Muscle layer of colon (tissue), 2 donors: Measurements from ENCODE around the gene SLC22A15.

ENCODE experiments used
- H3K27ac ChIP-seq: one replicate; pipeline ENCODE4 v1.7.0; 2013; ENCODE audit warnings: low read depth, mild to moderate bottlenecking, low read length, moderate library complexity
- H3K27me3 ChIP-seq, 2 donors: one replicate each; pipeline ENCODE4 v1.7.0; 2013; ENCODE audit warnings: low read length in 2 of 2, mild to moderate bottlenecking in 2 of 2; ENCODE audit not compliant: insufficient read depth in 2 of 2, control insufficient read depth in 1 of 2
- H3K36me3 ChIP-seq: one replicate; pipeline ENCODE4 v1.7.0; 2013; ENCODE audit warnings: mild to moderate bottlenecking, low read length; ENCODE audit not compliant: insufficient read depth
- H3K4me1 ChIP-seq: one replicate; pipeline ENCODE4 v1.7.0; 2013; ENCODE audit warnings: mild to moderate bottlenecking, low read length; ENCODE audit not compliant: insufficient read depth
- H3K4me3 ChIP-seq, 2 donors: one replicate each; pipeline ENCODE4 v1.7.0; 2013; ENCODE audit warnings: low read length in 2 of 2, low read depth in 1 of 2, mild to moderate bottlenecking in 1 of 2, moderate library complexity in 1 of 2
- H3K9ac ChIP-seq: one replicate; pipeline ENCODE4 v1.7.0; 2013; ENCODE audit warnings: low read length
- H3K9me3 ChIP-seq: one replicate; pipeline ENCODE4 v1.7.0; 2013; ENCODE audit warnings: mild to moderate bottlenecking, low read length
- donor health status: abdominal sarcoma.
- donor health status: Adenocarcinoma of cecum.

The SLC22A15 gene

GRCh38 chr1:116110567-116111523, 134.5 kb downstream of the SLC22A15 start, which contains the start of gene MAB21L3:
TSS of gene MAB21L3 (plus strand) at chr1:116111399. CDS start at chr1:116112616, 1,217 bp downstream.
- Histone ChIP-seq H3K27me3 (no peaks in the 10 kb centered on the region), H3K9ac (no peak within 1 kb of the TSS), H3K4me3 (no peak within 1 kb of the TSS), H3K4me1 (peaks cover 3% of the 10 kb centered on the region), H3K36me3 (no peaks in the 10 kb centered on the region), H3K27ac (no peak within 1 kb of the TSS), H3K9me3 (no peaks in the 10 kb centered on the region)

GRCh38 chr1:116111524-116112021, 135.3 kb downstream of the SLC22A15 start:
- no peaks in the 10 kb centered on the region for H3K36me3 ChIP-seq
- H3K4me3 ChIP-seq: no peak overlapping the region
- H3K9me3 ChIP-seq: no peaks in the 10 kb centered on the region
- peaks cover 3% of the 10 kb centered on the region for H3K4me1 ChIP-seq
- H3K27me3 ChIP-seq: no peaks in the 10 kb centered on the region
- H3K9ac ChIP-seq: no peak overlapping the region
- H3K27ac ChIP-seq: no peak overlapping the region

GRCh38 chr1:116112388-116113140, 136.3 kb downstream of the SLC22A15 start:
- Histone ChIP-seq H3K4me3 (no peak overlapping the region), H3K4me1 (peaks cover 3% of the 10 kb centered on the region), H3K9me3 (no peaks in the 10 kb centered on the region), H3K9ac (no peak overlapping the region), H3K27me3 (no peaks in the 10 kb centered on the region), H3K27ac (no peak overlapping the region), H3K36me3 (no peaks in the 10 kb centered on the region)

GRCh38 chr1:116113615-116114014, 137.3 kb downstream of the SLC22A15 start:
- no peak overlapping the region for H3K4me3 ChIP-seq
- no peak overlapping the region for H3K27ac ChIP-seq
- H3K4me1 ChIP-seq: peaks cover 3% of the 10 kb centered on the region
- no peaks in the 10 kb centered on the region for H3K36me3 ChIP-seq
- no peaks in the 10 kb centered on the region for H3K9me3 ChIP-seq
- H3K27me3 ChIP-seq: no peaks in the 10 kb centered on the region
- no peak overlapping the region for H3K9ac ChIP-seq

- Histone ChIP-seq H3K4me1 (peaks cover 3% of the 10 kb centered on the region), H3K9ac (no peak overlapping the region), H3K4me3 (no peak overlapping the region), H3K9me3 (no peaks in the 10 kb centered on the region), H3K36me3 (no peaks in the 10 kb centered on the region), H3K27me3 (no peaks in the 10 kb centered on the region), H3K27ac (no peak overlapping the region)
These were observed 139.4 kb downstream of the SLC22A15 start for GRCh38 chr1:116115476-116116439.

- H3K4me3 ChIP-seq: no peak overlapping the region
- no peak overlapping the region for H3K9ac ChIP-seq
- H3K27me3 ChIP-seq: no peaks in the 10 kb centered on the region
- H3K9me3 ChIP-seq: no peaks in the 10 kb centered on the region
- H3K4me1 ChIP-seq: no peaks in the 10 kb centered on the region
- H3K36me3 ChIP-seq: no peaks in the 10 kb centered on the region
- H3K27ac ChIP-seq: no peak overlapping the region
These were observed 142.2 kb downstream of the SLC22A15 start for GRCh38 chr1:116118471-116118870.
